Fibroblast of skin of right quadriceps (primary cell): ENCODE measurements around the gene NGEF.

ENCODE experiments used
- DNase-seq: peaks from one replicate; pipeline ENCODE4 v3.0.0-alpha.2; 2013

The NGEF gene

GRCh38 chr2:233041722-233042323 is 28.8 kb upstream of the NGEF start:
- DNase-seq: no peak

- DNase-seq: no peak
These were observed 27.5 kb upstream of the NGEF start for GRCh38 chr2:233040571-233040970.

- DNase-seq: no peak
These were observed 26.9 kb upstream of the NGEF start for GRCh38 chr2:233039846-233040530.

DNA sequence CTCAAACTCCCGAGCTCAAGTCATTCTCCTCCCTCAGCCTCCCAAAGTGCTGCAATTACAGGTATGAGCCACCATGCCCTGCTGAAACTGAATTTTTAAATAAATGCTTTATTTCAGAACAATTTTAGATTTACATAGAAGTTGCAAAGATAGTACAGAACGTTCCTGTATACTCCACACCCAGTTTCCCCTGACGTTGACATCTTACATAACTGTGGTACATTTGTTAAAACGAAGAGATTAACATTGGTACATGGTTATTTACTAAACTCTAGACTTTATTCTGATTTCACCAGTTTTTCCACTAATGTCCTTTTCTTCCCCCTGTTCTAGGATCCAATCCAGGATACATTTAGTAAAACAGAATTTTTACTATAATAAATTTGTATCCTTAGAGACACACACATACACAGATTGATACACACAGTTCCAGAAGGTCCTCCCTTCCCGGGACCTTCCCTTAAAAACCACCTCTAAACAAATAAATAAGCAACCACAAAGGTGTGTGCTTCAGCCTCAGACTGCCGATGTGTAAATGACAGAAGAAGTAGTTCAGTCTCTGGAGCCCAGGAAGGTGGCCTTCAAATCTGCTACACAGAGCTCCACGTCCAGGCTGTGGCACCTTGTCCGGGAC is 26.3 kb upstream of the NGEF start:
- no peak for DNase-seq

DNA sequence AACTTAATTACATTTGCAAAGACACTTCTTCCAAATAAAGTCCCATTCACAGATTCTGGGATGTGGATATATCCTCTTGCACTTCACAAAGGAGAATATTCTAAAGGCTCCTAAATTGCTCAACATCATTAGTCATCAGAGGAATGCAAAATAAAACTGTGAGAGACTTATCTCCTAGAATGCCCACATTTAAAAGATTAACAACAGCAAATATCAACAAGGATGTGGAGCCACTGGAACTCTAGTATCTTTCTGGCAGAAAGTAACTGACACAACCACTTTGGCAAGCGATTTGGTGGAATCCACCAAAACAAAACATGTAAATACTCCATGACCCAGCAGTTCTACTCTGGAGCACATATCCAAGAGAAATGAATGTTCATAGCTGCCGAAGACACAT is 24.0 kb upstream of the NGEF start:
- peak; percentile 31 for DNase-seq

DNA sequence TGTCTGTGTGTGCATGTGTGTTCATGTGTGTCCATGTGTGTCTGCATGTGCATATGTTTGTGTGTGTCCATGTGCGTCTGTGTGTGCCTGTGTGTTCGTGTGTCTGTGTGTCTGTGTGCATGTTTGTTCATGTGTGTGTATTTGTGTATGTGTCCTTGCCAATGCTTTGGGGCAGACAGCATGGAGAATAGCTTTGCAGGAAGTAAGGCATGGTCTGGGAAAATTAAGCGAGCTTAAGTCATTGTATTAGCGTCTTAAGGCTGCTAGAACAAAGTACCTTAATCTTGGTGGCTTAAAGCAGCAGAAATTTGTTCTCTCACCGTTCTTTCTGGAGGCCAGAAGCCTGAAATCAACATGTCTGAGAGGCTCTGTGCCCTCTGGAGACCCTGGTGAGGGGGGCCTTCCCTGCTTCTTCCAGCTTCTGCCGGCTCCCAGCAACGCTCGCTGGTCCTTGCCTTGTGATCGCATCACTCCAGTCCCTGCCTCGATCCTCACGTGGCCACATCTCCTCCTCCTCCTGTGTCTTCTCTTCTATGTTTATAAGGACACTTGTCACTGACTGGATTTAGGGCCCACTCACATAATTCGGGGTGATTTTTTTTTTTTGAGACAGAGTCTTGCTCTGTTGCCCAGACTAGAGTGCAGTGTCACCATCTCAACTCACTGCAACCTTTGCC is 23.2 kb upstream of the NGEF start:
- DNase-seq: no peak

DNA sequence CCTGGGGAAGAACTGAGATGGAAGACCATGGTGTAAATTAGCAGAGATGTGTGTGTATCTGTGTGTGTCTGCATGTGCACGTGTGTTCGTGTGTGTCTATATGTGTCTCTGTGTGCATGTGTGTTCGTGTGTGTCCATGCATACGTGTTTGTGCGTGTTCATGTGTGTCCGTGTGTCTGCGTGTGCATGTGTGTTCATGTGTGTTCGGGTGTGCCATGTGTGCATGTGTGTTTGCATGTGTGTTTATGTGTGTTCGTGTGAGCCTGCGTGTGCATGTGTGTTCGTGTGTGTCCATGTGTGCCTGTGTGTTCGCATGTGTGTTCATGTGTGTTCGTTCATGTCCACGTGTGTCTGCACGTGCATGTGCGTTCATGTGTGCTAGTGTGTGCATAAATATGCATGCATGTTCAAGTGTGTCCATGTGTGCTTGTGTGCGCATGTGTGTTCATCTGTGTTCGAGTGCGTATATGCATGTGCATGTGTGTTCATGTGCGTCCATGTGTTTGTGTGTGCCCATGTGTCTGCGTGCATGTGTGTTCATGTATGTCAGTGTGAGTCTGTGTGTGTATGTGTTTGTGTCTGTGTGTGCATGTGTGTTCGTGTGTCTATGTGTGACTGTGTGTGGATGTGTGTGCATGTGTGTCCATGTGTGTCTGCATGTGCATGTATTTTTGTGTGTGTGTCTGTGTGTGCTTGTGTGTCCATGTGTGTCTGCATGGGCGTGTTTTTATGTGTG is 22.5 kb upstream of the NGEF start:
- no peak for DNase-seq

- no peak for DNase-seq
These were observed 21.2 kb upstream of the NGEF start for GRCh38 chr2:233034091-233034882.

- DNase-seq: peak; percentile 16
These were observed 20.6 kb upstream of the NGEF start for GRCh38 chr2:233033672-233034071.

GRCh38 chr2:233032551-233033320 is 19.7 kb upstream of the NGEF start, which contains the start of gene NEU2:
NEU2 (plus strand) TSS chr2:233032672; CDS start chr2:233032672, 0 bp downstream.
- no peak for DNase-seq

GRCh38 chr2:233031556-233032500 is 18.8 kb upstream of the NGEF start:
- DNase-seq: no peak

DNA sequence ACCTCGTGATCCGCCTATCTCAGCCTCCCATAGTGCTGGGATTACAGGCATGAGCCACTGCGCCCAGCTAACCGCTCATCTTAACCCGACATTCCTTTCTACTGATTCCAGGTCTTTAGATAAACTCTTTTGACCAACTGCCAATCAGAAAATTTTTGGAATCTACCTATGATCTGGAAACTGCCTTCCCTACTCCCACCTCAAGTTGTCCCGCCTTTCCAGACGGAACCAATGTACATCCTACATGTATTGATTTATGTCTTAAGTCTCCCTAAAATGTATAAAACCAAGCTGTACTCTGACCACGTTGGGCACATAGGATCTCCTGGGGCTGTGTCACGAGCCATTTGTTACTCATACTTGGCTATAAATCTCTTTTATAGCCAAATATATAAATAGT is 16.3 kb upstream of the NGEF start:
- DNase-seq: peak; percentile 68

DNA sequence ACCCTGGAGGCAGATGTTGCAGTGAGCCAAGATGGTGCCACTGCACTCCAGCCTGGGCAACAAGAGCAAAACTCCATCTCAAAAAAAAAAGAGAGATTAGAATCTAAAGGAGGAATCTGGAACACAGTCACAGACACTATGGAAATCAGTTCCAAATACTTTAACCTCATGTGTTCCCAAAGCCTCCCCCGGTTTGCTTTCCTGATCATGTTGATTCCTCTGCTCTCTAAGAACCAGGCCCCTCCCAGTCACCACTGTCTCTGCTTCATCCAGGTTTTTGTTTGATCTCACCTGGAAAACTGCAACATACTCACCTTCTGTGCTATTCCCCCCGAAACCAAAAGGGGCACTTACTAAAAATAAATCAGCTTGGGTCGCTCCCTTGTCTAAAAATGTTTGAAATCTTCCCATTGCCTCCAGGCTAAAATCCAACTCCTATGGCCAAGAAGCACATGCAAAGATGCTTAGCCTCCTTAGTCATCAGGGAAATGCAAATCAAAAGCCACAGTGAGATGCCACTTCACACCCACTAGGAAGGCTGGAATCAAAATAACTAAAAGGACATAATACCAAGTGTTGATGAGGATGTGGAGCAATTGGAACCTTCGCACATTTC is 13.2 kb upstream of the NGEF start:
- peak; percentile 61 for DNase-seq

DNA sequence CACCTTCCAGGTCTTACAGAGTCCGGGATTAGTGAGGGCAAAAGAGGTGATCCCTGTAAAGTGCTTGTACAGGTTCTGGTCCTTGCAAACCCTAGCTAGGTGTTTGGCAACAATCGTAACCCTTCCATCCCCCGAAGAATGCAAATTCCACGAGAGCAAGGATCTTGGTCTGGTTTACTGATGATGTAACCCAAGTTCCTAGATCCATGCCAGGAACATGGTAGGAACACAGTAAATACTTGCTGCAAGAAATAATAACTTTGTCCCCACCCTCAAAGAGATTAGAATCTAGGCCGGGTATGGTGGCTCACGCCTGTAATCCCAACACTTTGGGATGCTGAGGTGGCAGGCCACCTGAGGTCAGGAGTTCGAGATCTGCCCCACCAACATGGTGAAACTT is 12.7 kb upstream of the NGEF start:
- peak; percentile 9 for DNase-seq

DNA sequence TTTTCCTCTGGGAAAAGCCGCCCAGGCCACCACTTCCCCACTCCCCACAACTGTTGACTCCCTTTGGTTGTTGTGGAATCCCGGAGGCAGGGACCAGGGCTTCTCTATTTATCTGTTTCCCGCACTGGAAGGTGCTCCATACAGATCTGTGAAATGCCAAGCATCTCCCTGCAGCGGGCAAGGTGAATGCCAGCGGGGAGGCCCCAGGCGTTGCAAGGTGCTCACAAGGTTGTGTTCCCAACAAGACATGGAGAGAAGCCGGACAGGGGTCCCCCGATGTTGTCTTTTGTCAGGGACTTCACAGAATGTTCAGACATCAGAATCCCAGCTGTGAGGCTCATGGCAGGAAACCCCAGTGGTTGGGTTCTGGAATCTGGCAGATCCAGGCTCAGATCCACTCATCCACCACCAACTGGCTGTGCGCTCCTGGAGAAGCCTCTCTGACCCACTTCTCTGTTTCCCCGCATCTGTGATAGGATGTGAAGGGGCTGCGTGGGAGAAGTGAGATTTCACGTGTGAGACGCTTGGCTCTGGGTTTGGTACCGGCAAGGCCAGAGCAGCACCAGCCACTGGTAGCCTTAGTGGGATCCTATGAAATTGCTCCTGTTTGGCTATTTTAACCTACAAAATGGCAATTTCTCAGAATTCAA is 10.8 kb upstream of the NGEF start:
- no peak for DNase-seq

DNA sequence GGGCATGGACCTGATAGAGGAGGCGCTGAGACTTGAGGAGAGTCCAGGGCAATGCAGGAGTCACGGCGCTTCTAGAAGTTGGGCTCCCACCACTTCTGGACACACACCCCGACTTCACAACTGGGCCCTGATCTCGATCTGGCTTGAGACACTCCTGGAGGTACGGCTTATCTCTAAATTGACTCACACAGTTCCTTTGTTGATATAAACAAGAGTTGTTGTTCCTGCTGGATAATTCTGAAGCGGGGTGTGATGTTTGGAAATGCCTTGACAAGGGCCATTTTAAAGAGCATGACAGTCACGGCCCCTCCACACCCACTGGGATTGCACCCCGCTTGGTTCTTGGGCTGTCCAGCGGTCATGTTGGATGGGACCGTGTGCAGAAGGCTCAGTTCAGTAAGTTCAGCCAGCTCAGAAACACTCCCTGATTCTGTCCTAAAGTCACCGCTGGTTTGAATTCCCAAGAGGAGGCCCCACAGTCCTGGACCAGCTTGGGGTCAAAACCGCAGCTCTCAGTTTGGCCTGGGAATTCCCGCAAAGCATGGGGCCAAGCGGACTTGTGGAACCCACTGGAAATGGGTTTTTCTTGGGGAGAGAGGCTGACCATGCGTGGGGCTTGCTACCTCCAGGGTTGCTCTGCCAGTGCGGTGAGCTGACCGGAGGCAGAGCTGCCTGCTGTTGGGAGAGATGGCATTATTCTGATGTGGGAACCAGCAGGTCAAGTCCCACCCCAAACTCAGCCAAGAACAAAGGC is 10.1 kb upstream of the NGEF start:
- no peak for DNase-seq

GRCh38 chr2:233022561-233022960 is 9.5 kb upstream of the NGEF start:
- no peak for DNase-seq

- DNase-seq: no peak
These were observed 8.7 kb upstream of the NGEF start for GRCh38 chr2:233021771-233022170.
